NCI-H2081 treated with DMSO at 0.1 percent for 48 hours (cell line): ENCODE results near the gene PPEF2.
A peak's percentile ranks its signal among the peaks of the same experiment; 100 is the strongest.
"Not testable (repeated sequence)": the region's sequence is repeated elsewhere in the genome, so short reads cannot be mapped to it uniquely, and the experiment has no call there.

Source experiments
- DNase-seq: peaks from one replicate; lab custom pipeline; 2025; lab: John Stamatoyannopoulos, UW

PPEF2 gene, protein sequence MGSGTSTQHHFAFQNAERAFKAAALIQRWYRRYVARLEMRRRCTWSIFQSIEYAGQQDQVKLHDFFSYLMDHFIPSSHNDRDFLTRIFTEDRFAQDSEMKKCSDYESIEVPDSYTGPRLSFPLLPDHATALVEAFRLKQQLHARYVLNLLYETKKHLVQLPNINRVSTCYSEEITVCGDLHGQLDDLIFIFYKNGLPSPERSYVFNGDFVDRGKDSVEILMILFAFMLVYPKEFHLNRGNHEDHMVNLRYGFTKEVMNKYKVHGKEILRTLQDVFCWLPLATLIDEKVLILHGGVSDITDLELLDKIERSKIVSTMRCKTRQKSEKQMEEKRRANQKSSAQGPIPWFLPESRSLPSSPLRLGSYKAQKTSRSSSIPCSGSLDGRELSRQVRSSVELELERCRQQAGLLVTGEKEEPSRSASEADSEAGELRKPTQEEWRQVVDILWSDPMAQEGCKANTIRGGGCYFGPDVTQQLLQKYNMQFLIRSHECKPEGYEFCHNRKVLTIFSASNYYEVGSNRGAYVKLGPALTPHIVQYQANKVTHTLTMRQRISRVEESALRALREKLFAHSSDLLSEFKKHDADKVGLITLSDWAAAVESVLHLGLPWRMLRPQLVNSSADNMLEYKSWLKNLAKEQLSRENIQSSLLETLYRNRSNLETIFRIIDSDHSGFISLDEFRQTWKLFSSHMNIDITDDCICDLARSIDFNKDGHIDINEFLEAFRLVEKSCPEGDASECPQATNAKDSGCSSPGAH

GRCh38 chr4:75902352-75902751 lies at the start of gene PPEF2:
TSS of gene PPEF2 (minus strand) at chr4:75902452. CDS start at chr4:75896325, 6,127 bp downstream.
- DNase-seq, result no peak

GRCh38 chr4:75950213-75950815 lies 48.1 kb upstream of the PPEF2 start:
- no peak for DNase-seq

- DNase-seq, result no peak
These were observed 46.7 kb upstream of the PPEF2 start for GRCh38 chr4:75948822-75949444.

DNA sequence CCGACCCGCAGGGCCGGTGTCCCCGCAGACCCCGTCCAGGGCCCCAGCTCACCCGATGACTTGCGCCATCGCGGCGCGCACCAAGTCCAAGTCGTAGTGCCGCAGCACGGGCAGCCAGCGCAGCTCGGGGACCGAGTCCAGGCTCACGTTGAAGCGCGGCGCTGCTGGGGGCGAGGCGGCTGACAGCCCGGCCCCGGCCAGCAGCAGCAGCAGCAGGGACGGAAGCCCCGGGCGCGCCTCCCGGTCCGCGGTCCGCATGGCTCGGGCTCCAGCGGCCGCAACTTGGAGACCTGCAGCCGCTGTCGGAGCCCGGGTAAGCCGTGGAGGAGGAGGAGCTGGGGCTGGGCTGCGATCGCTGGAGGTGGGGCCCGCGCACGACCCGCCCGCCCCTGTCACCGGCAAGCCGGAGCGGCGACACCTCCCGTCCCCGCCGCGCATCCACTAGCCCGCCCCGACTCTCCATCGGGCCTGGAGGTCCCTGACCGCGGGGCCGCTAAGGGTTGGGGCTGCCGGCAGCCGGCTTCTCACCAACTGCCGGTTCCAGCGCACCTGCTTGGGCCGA lies 38.5 kb upstream of the PPEF2 start, which contains the start of gene NAAA:
Gene NAAA (minus strand): TSS at position 322 of the 562 bp plus-strand sequence. CDS start 64 bp downstream, at position 258.
- no peak for DNase-seq

GRCh38 chr4:75939890-75940691 lies 37.8 kb upstream of the PPEF2 start:
- DNase-seq, result no peak

DNA sequence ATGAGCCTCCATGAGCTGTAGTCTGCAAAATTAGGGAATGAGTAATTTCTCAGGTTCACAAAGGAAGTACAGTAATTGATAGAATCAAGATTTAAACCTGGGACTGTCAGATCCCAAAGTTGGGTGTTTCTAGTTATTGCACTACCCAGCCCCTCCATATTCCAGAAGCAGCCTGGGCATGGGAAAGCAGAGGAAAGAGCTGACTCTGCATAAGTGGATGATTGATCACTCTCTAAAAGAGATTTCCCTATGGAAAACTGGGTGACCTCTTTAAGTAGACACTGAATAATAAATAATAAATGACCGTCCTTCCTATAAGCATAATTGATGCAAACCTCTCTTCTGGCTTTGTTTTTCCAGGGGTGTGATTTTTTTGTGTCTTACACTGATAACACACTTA lies 33.4 kb upstream of the PPEF2 start:
- DNase-seq, result no peak

GRCh38 chr4:75930152-75930551 lies 27.9 kb upstream of the PPEF2 start:
- DNase-seq, result no peak

- DNase-seq, result not testable (repeated sequence)
These were observed 22.7 kb upstream of the PPEF2 start for GRCh38 chr4:75924916-75925315.

DNA sequence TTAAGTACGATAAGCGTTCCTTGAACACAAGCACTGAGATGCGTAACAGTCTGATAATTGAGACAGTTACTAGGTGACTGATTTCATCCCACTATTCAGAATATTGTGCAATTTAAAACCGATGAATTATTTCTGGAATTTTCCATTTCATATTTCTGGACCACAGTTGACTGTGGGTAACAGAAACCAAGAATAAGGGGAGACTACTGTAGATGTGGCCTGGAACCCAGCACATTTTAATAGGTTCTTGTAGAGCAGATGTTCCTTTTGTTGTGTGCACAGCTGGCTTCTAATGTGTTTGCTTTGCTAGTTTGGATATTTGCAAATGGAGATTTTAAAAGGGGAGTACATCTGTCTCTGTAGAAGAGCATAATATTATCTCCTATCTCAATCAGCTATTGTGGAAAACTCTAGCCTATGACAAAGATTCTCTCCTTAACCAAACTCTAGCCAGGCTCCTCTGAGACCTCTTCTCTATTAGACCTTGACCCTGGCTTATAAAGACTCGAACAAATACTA lies 22.1 kb upstream of the PPEF2 start:
- peak; percentile 59 for DNase-seq

- DNase-seq, result no peak
These were observed 20.3 kb upstream of the PPEF2 start for GRCh38 chr4:75922588-75922987.

DNA sequence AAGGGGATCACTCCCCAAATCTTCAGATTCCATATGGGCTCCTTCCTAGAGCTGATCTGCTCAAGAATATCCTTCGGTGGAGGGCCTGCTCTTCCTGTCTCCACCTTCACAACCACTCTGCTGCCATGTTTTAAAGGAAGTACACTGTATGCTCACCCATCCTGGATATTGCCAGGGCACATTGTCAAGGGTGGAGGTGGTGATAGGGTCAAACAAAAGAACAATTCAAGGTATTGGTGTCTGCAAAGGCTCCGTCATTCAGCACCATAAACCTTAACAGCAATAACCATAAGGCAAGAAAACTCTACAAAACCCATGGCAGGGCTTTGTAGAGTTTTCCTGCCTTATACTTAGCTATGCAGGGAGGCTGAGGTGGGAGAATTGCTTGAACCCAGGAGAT lies 19.7 kb upstream of the PPEF2 start:
- DNase-seq, result no peak

DNA sequence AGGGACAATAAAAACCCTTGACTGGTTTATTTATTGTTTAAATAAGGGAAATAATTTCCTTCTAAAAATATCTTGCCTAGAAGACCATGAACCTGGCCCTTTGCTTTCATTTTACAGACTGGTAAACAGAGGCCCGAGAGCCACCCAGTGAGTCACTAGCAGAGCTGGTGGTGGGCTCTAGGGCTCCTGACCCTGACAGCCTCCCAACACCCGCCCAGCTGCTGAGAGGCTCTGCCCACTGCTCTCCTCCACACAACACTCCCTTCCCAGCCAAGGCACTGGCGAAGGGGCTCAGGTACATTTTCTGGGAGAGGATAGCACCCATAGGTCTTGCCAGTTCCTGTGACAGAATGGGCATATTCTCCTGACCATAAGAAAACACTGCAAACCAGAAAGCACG lies 18.1 kb upstream of the PPEF2 start:
- no peak for DNase-seq

DNA sequence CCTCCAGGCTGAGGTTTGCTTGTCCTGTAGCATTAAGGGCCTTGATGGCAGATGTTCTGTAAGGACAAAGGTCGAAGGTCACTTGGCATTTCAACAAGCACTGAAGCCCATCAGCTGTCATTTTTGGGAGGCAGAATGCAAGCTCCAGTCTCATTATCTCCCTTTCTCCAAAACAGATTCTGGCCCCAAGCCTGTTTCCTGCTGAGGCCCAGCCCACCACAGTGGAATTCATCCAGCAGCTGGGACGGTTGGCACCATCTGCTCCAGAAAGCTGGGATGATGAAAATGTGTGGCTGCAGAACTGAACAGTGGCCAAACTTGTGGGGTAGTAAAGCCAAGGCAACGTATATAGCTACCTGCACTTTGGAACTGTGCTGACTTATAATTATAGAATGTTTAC lies 17.7 kb upstream of the PPEF2 start:
- peak; percentile 35 for DNase-seq

DNA sequence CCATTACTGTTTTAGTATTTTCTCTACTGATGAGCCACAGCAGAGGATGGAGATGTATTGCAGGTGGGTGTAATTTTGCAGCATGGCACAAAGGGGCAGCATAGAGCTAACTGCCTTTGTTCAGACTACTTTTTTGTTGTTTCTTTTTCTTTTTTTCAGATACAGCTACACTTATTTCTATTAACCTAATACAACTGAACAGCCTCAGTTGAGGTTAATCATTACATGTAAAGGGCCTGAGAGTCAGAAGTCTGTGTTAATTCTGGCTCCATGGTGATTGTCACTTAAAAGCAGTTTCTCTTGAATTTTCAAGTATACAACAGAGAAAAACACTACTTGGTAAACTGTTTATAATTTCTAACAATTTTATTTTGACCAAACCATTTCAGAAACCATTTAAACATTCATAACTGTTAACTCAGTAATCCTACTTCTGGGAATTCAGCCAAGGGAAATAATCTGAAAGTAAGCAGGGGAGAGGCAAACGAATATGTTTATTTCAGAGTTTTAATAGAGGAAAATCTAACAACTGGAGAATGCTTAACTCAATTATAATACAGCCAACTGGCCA lies 13.9 kb upstream of the PPEF2 start:
- no peak for DNase-seq

DNA sequence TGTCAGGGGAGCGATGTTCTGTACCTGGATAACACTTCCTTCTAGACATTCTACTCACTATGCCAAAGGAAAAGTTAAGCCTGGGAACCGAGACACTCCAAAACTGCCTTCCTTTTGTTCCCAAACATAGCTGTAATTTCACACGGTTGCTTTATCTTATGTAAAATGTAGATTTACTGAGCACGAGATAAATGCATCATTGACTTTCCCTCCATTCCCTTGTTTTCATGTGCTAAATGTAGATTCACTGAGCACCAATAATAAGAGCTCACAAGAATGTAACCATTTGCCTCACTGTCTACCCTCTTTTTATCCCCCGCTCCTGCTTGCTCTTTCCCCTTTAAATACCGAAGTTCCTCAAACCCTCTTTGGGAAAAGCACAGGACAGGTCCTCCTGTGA lies 10.7 kb upstream of the PPEF2 start:
- no peak for DNase-seq

- DNase-seq, result not testable (repeated sequence)
These were observed 8.6 kb upstream of the PPEF2 start for GRCh38 chr4:75910831-75911230.

DNA sequence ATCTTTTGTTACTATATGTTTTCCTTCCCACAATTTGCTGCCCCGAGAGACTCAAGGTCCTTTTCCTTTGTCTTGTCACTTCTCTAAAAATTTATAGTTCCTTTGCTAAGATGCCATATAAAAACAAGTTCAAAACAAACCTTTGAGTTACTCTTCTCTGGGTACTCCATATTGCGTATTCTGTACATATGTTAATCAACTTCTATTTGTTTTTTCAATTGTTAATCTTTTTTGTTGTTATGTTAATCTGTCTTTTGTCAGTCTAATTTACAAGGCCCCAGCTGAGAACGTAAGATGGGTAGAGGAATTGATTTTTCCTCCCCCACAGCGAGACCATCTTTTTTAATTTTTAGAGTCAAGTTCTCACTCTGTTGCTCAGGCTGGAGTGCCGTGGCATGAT lies 7.2 kb upstream of the PPEF2 start:
- DNase-seq, result no peak

GRCh38 chr4:75908555-75908954 lies 6.3 kb upstream of the PPEF2 start:
- DNase-seq, result no peak

DNA sequence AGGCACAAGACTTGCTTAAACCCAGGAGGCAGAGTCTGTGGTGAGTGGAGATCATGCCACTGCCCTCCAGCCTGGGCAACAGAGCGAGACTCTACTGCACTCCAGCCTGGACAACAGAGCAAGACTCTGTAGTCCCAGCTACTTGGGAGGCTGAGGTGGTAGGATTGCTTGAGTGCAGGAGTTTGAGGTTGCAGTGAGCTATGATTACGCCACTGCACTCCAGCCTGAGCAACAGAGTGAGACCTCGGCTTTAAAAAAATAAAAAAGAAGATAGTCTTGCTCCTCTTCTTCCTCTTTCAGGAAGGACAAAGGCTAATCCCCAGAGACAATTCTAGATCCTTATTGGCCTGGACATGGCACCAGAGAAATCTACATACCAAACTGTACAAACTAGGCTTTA lies 5.7 kb upstream of the PPEF2 start:
- DNase-seq, result no peak

GRCh38 chr4:75904076-75904475 lies 1.8 kb upstream of the PPEF2 start:
- DNase-seq, result no peak

DNA sequence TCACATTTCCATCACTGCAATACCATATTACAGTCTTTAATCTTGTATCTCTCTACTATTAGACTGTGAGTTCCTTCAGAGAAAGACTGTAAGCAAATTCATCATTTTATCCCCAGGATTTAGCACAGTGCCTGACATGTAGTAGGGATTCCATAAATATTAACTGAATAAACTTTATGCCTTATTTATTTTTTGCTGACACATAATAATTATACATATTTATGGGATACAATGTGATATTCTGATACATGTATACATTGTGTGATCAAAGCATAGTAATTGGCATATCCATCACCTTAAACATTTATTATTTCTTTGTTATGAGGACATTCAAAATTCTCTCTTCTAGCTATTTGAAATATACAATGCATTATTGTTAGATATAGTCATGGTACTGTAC lies 3.7 kb downstream of the PPEF2 start:
- no peak for DNase-seq
